H9 (cell line): ENCODE results near the gene BEST1. TPM values are rescaled to one million over a fixed set of nuclear protein-coding genes. Genes with fewer than 3 reads are reported as not detected.

Experiments used
- DNase-seq: peaks from one replicate; pipeline ENCODE4 v3.0.0-alpha.2; 2017
- H2AFZ ChIP-seq: one replicate; pipeline ENCODE4 v1.6.1; 2013; ENCODE audit warnings: mild to moderate bottlenecking, low read length, control low read depth, moderate library complexity
- H2AK5ac ChIP-seq: 2 replicates; pipeline ENCODE4 v1.6.1; 2013; ENCODE audit warnings: low read length, control low read depth, mixed read lengths; ENCODE audit not compliant: insufficient read length
- H2BK120ac ChIP-seq: one replicate; pipeline ENCODE4 v1.6.1; 2013; ENCODE audit warnings: low read depth, mild to moderate bottlenecking, low read length, control low read depth, inconsistent platforms; ENCODE audit not compliant: poor library complexity, severe bottlenecking
- H2BK12ac ChIP-seq: 2 replicates; pipeline ENCODE4 v1.6.1; 2013; ENCODE audit warnings: low read length, control low read depth, mixed read lengths, low read depth; ENCODE audit not compliant: insufficient read length
- H2BK15ac ChIP-seq: 2 replicates; pipeline ENCODE4 v1.6.1; 2013; ENCODE audit warnings: low read depth, low read length, control low read depth
- H2BK20ac ChIP-seq: one replicate; pipeline ENCODE4 v1.6.1; 2013; ENCODE audit warnings: low read depth, mild to moderate bottlenecking, low read length, control low read depth, inconsistent platforms; ENCODE audit not compliant: poor library complexity, severe bottlenecking
- H2BK5ac ChIP-seq: 2 replicates; pipeline ENCODE4 v1.6.1; 2013; ENCODE audit warnings: low read length, control low read depth, mixed read lengths; ENCODE audit not compliant: insufficient read length
- H3K14ac ChIP-seq: 2 replicates; pipeline ENCODE4 v1.6.1; 2013; ENCODE audit warnings: low read length, control low read depth; ENCODE audit not compliant: insufficient read depth
- H3K18ac ChIP-seq: 2 replicates; pipeline ENCODE4 v1.6.1; 2013; ENCODE audit warnings: low read depth, mild to moderate bottlenecking, mixed read lengths, low read length, control low read depth; ENCODE audit not compliant: insufficient read length
- H3K23ac ChIP-seq: 2 replicates; pipeline ENCODE4 v1.6.1; 2013; ENCODE audit warnings: low read length, control low read depth, mixed read lengths, low read depth; ENCODE audit not compliant: insufficient read length
- H3K23me2 ChIP-seq: 2 replicates; pipeline ENCODE4 v1.6.1; 2013; ENCODE audit warnings: low read depth, mild to moderate bottlenecking, mixed read lengths, low read length, control low read depth; ENCODE audit not compliant: insufficient read length, poor library complexity, severe bottlenecking
- H3K27ac ChIP-seq: 2 replicates; pipeline ENCODE4 v1.5.1; 2013; ENCODE audit warnings: low read length, control low read depth, mixed read lengths, low read depth; ENCODE audit not compliant: insufficient read length
- H3K27me3 ChIP-seq: 2 replicates; pipeline ENCODE4 v1.6.1; 2013; ENCODE audit warnings: low read length, control low read depth, inconsistent platforms; ENCODE audit not compliant: insufficient read depth
- H3K4ac ChIP-seq: 2 replicates; pipeline ENCODE4 v1.6.1; 2013; ENCODE audit warnings: low read depth, mild to moderate bottlenecking, control low read depth, inconsistent platforms, low read length, moderate library complexity
- H3K4me1 ChIP-seq: 2 replicates; pipeline ENCODE4 v1.6.1; 2013; ENCODE audit warnings: low read length, control low read depth, inconsistent platforms; ENCODE audit not compliant: insufficient read depth
- H3K4me2 ChIP-seq: 2 replicates; pipeline ENCODE4 v1.6.1; 2013; ENCODE audit warnings: low read length, control low read depth, mixed read lengths; ENCODE audit not compliant: insufficient read length, insufficient read depth
- H3K56ac ChIP-seq: 2 replicates; pipeline ENCODE4 v1.6.1; 2013; ENCODE audit warnings: low read depth, mild to moderate bottlenecking, mixed read lengths, low read length, control low read depth; ENCODE audit not compliant: insufficient read length
- H3K79me1 ChIP-seq: 2 replicates; pipeline ENCODE4 v1.6.1; 2013; ENCODE audit warnings: low read depth, mild to moderate bottlenecking, moderate library complexity, low read length, control low read depth, inconsistent platforms; ENCODE audit not compliant: insufficient read depth, poor library complexity, severe bottlenecking
- H3K79me2 ChIP-seq: 2 replicates; pipeline ENCODE4 v1.6.1; 2013; ENCODE audit warnings: low read length, control low read depth, inconsistent platforms; ENCODE audit not compliant: insufficient read depth
- H3K9ac ChIP-seq: 2 replicates; pipeline ENCODE4 v1.6.1; 2013; ENCODE audit warnings: low read length, control low read depth, mixed read lengths; ENCODE audit not compliant: insufficient read length; ENCODE audit errors: extremely low read depth
- H3K9me3 ChIP-seq: one replicate; pipeline ENCODE4 v1.6.1; 2013; ENCODE audit warnings: low read depth, low read length, inconsistent platforms; ENCODE audit not compliant: control insufficient read depth
- H3T11ph ChIP-seq: one replicate; pipeline ENCODE4 v1.6.1; 2013; ENCODE audit warnings: mild to moderate bottlenecking, low read length, control low read depth, inconsistent platforms
- H4K20me1 ChIP-seq: one replicate; pipeline ENCODE4 v1.6.1; 2013; ENCODE audit not compliant: control insufficient read depth, insufficient read length, insufficient read depth
- H4K5ac ChIP-seq: 2 replicates; pipeline ENCODE4 v1.6.1; 2013; ENCODE audit warnings: low read depth, mild to moderate bottlenecking, mixed read lengths, low read length, control low read depth; ENCODE audit not compliant: insufficient read length
- H4K8ac ChIP-seq: replicated peaks from 2 replicates; pipeline ENCODE4 v1.6.1; 2013; ENCODE audit warnings: low read length, control low read depth, mixed read lengths, low read depth; ENCODE audit not compliant: insufficient read length
- H4K91ac ChIP-seq: 2 replicates; pipeline ENCODE4 v1.6.1; 2013; ENCODE audit warnings: low read depth, mild to moderate bottlenecking, moderate library complexity, mixed read lengths, low read length, control low read depth; ENCODE audit not compliant: insufficient read length
- H3K27ac Mint-ChIP-seq, 3 experiments: 2 replicates in 2 of 3; 3 replicates in 1 of 3; pipeline ENCODE4 v1.8.0; 2020 to 2021; ENCODE audit warnings: mixed read lengths in 3 of 3, mild to moderate bottlenecking in 1 of 3, moderate library complexity in 1 of 3
- H3K27me3 Mint-ChIP-seq: 2 replicates; pipeline ENCODE4 v1.8.0; 2021; ENCODE audit warnings: low read depth, mild to moderate bottlenecking, moderate library complexity, mixed read lengths
- H3K36me3 Mint-ChIP-seq, 3 experiments: 2 replicates in 2 of 3; 3 replicates in 1 of 3; pipeline ENCODE4 v1.8.0; 2020 to 2021; ENCODE audit warnings: low read depth in 3 of 3, mixed read lengths in 3 of 3; ENCODE audit not compliant: insufficient read depth in 1 of 3
- H3K4me1 Mint-ChIP-seq, 2 experiments: 2 replicates each; pipeline ENCODE4 v1.8.0; 2020; ENCODE audit warnings: mixed read lengths in 2 of 2
- H3K4me3 Mint-ChIP-seq, 2 experiments: 2 replicates in 1 of 2; 3 replicates in 1 of 2; pipeline ENCODE4 v1.8.0; 2020 to 2021; ENCODE audit warnings: mild to moderate bottlenecking in 2 of 2, mixed read lengths in 2 of 2, moderate library complexity in 1 of 2
- H3K9me3 Mint-ChIP-seq, 2 experiments: 2 replicates in 1 of 2; 3 replicates in 1 of 2; pipeline ENCODE4 v1.8.0; 2020; ENCODE audit warnings: mild to moderate bottlenecking in 2 of 2, mixed read lengths in 2 of 2, moderate library complexity in 1 of 2
- CTCF ChIP-seq: fragments of 200-600 bp; sonication (generic); conservative IDR thresholded peaks from 3 replicates; pipeline ENCODE4 v1.8.0; 2021; ENCODE audit warnings: antibody characterized with exemption, mild to moderate bottlenecking
- WGBS: extraction: QIAGEN DNeasy Blood & Tissue Kit; methylation state at CpG from one replicate; pipeline ENCODE4 v1.1.7; 2013; ENCODE audit warnings: missing lambda C conversion rate, low lambda C conversion rate, mixed read lengths; ENCODE audit not compliant: insufficient read length; ENCODE audit errors: extremely low coverage; 5-methylcytosine and 5-hydroxymethylcytosine counted together
- total RNA-seq: library from RNA; stranded (reverse); gene quantifications from 2 replicates; pipeline ENCODE4 v1.2.1, GENCODE V29; 2021

BEST1 gene
- total RNA-seq, 1 experiment from 2014 or later: 0.24 TPM

- no peaks in the 10 kb centered on the region for H3K27me3 ChIP-seq
- no peak overlapping the region for H2BK5ac ChIP-seq
- H3K23ac ChIP-seq: no peak overlapping the region
- no peaks in the 10 kb centered on the region for H4K20me1 ChIP-seq
- H3K4me2 ChIP-seq: no peak overlapping the region
- H3K4ac ChIP-seq: no peak overlapping the region
- H3K27me3 Mint-ChIP-seq: peaks cover 3% of the 10 kb centered on the region
- no peak overlapping the region for H2AFZ ChIP-seq
- no peak overlapping the region for H4K91ac ChIP-seq
- H3K56ac ChIP-seq: no peak overlapping the region
- H3K4me1 Mint-ChIP-seq: peaks cover 28 to 42% of the 10 kb centered on the region in 2 experiments
- no peak overlapping the region for H3K9ac ChIP-seq
- no peaks in the 10 kb centered on the region for H3K23me2 ChIP-seq
- no peak overlapping the region for H3K27ac Mint-ChIP-seq
- H2AK5ac ChIP-seq: no peak overlapping the region
- no peak overlapping the region for H4K8ac ChIP-seq
- no peak overlapping the region for H3K18ac ChIP-seq
- H4K5ac ChIP-seq: no peak overlapping the region
- no peak overlapping the region for H2BK15ac ChIP-seq
- no peaks in the 10 kb centered on the region for H3K79me1 ChIP-seq
- no peak overlapping the region for H2BK120ac ChIP-seq
- H3K9me3 Mint-ChIP-seq: no peaks in the 10 kb centered on the region; a peak in 2 of 5 replicates
- H3T11ph ChIP-seq: no peak overlapping the region
- no peaks in the 10 kb centered on the region for H3K79me2 ChIP-seq
- H3K36me3 Mint-ChIP-seq: no peaks in the 10 kb centered on the region
- WGBS: no CpG with 5 or more reads among the region's 3 CpGs
- no peak overlapping the region for H3K27ac ChIP-seq
- no peak overlapping the region for H2BK12ac ChIP-seq
- H3K14ac ChIP-seq: no peak overlapping the region
- no peak for DNase-seq
- peaks cover 7% of the 10 kb centered on the region; the same call in 1 of the 2 replicates for H3K4me1 ChIP-seq
- no peak overlapping the region for H2BK20ac ChIP-seq
- no peak overlapping the region for H3K4me3 Mint-ChIP-seq
- no peaks in the 10 kb centered on the region for H3K9me3 ChIP-seq
- no peak for TF ChIP-seq CTCF
Observed at GRCh38 chr11:61926235-61926634, 23.9 kb upstream of the BEST1 start.
